Liver (tissue), 9 donors: ENCODE measurements around the gene PLEKHF1. TPM values are rescaled to one million over a fixed set of nuclear protein-coding genes. Genes with fewer than 3 reads are reported as not detected.

ENCODE experiments used
- DNase-seq: peaks from one replicate; pipeline ENCODE4 v3.0.0-alpha.2; 2017; ENCODE audit warnings: low spot score
- H3K27ac ChIP-seq, 2 donors: one replicate each; pipeline ENCODE4 v1.7.0; 2013; ENCODE audit warnings: inconsistent platforms in 2 of 2, low read length in 2 of 2, control low read depth in 1 of 2, low read depth in 1 of 2, mild to moderate bottlenecking in 1 of 2
- H3K27me3 ChIP-seq, 4 donors: one replicate each; pipeline versions ENCODE4 v1.6.1 to v1.7.0; 2013; ENCODE audit warnings: low read length in 3 of 4, inconsistent platforms in 1 of 4, mild to moderate bottlenecking in 1 of 4, moderate library complexity in 1 of 4; ENCODE audit not compliant: control insufficient read depth in 4 of 4, insufficient read depth in 4 of 4
- H3K36me3 ChIP-seq, 4 donors: one replicate each; pipeline versions ENCODE4 v1.6.1 to v1.7.0; 2013; ENCODE audit warnings: low read length in 3 of 4, mild to moderate bottlenecking in 3 of 4, low read depth in 1 of 4, moderate library complexity in 1 of 4; ENCODE audit not compliant: control insufficient read depth in 4 of 4, insufficient read depth in 3 of 4
- H3K4me1 ChIP-seq, 4 donors: one replicate each; pipeline versions ENCODE4 v1.6.1 to v1.7.0; 2013; ENCODE audit warnings: low read length in 3 of 4, mild to moderate bottlenecking in 3 of 4, moderate library complexity in 1 of 4; ENCODE audit not compliant: control insufficient read depth in 4 of 4, insufficient read depth in 4 of 4
- H3K4me3 ChIP-seq, 3 donors: one replicate each; pipeline versions ENCODE4 v1.6.1 to v1.7.0; 2013; ENCODE audit warnings: low read length in 3 of 3, control low read depth in 1 of 3, low read depth in 1 of 3, mild to moderate bottlenecking in 1 of 3
- H3K9ac ChIP-seq, 2 donors: one replicate each; pipeline ENCODE4 v1.7.0; 2013; ENCODE audit warnings: low read length in 2 of 2, mild to moderate bottlenecking in 2 of 2, moderate library complexity in 2 of 2, control low read depth in 1 of 2, low read depth in 1 of 2
- H3K9me3 ChIP-seq, 4 donors: one replicate each; pipeline versions ENCODE4 v1.6.1 to v1.7.0; 2013; ENCODE audit warnings: low read length in 3 of 4; ENCODE audit not compliant: control insufficient read depth in 4 of 4
- CTCF ChIP-seq: fragments of 150-350 bp; IDR thresholded peaks from 2 replicates; pipeline ENCODE4 v1.5.1; 2017; ENCODE audit warnings: improper control_type of control experiment, low read depth, low read length; ENCODE audit not compliant: missing input control
- EGR1 ChIP-seq, 2 donors: IDR thresholded peaks; 2 replicates each; pipeline ENCODE4 v1.6.1; 2016 to 2018; ENCODE audit warnings: antibody characterized with exemption in 2 of 2, low read depth in 2 of 2
- FOXA1 ChIP-seq: IDR thresholded peaks from 2 replicates; pipeline ENCODE4 v1.6.1; 2016; ENCODE audit warnings: antibody characterized with exemption
- FOXA2 ChIP-seq: IDR thresholded peaks from 2 replicates; pipeline ENCODE4 v1.6.1; 2016; ENCODE audit warnings: antibody characterized with exemption
- GABPA ChIP-seq, 2 donors: IDR thresholded peaks in 1 of 2; conservative IDR thresholded peaks in 1 of 2; 2 replicates each; pipeline ENCODE4 v1.6.1; 2016; ENCODE audit warnings: antibody characterized with exemption in 2 of 2, mild to moderate bottlenecking in 1 of 2, moderate library complexity in 1 of 2
- JUND ChIP-seq, 2 donors: IDR thresholded peaks; 2 replicates each; pipeline ENCODE4 v1.6.1; 2016; ENCODE audit warnings: antibody characterized with exemption in 2 of 2
- RAD21 ChIP-seq, 2 donors: IDR thresholded peaks; 2 replicates each; pipeline ENCODE4 v1.6.1; 2016; ENCODE audit warnings: antibody characterized with exemption in 2 of 2, mild to moderate bottlenecking in 2 of 2
- REST ChIP-seq: IDR thresholded peaks from 2 replicates; pipeline ENCODE4 v1.6.1; 2016; ENCODE audit warnings: antibody characterized with exemption, mild to moderate bottlenecking
- RXRA ChIP-seq, 2 donors: IDR thresholded peaks; 2 replicates each; pipeline ENCODE4 v1.6.1; 2017 to 2018; ENCODE audit warnings: antibody characterized with exemption in 2 of 2, mild to moderate bottlenecking in 1 of 2
- SP1 ChIP-seq: IDR thresholded peaks from 2 replicates; pipeline ENCODE4 v1.6.1; 2018; ENCODE audit warnings: antibody characterized with exemption, mild to moderate bottlenecking
- TAF1 ChIP-seq: conservative IDR thresholded peaks from 2 replicates; pipeline ENCODE4 v1.6.1; 2016; ENCODE audit warnings: antibody characterized with exemption, mild to moderate bottlenecking
- ZBTB33 ChIP-seq: IDR thresholded peaks from 2 replicates; pipeline ENCODE4 v1.6.1; 2016; ENCODE audit warnings: antibody characterized with exemption
- WGBS: extraction: QIAGEN DNeasy Blood & Tissue Kit; methylation state at CpG from one replicate; pipeline ENCODE4 v1.1.7; 2013; 5-methylcytosine and 5-hydroxymethylcytosine counted together
- polyA plus RNA-seq, 2 donors: library from polyadenylated mRNA; stranded (reverse) in 1 of 2; unstranded in 1 of 2; fragments of 200-250 nt in 1 of 2; fragments of >200 nt in 1 of 2; fragmentation: Nextera tagmentation in 1 of 2; extraction: Ambion mirVana in 1 of 2; gene quantifications; one replicate each; pipeline versions ENCODE4 v1.2.1 to v1.2.3, GENCODE V29; 2013 to 2015
- total RNA-seq, 2 donors: library from RNA; depleted of rRNA; stranded (reverse); fragments of >200 nt; gene quantifications; one replicate each; pipeline ENCODE4 v1.2.3, GENCODE V29; 2014
- TF ChIP-seq, protein P1 (sequence below): IDR thresholded peaks from 2 replicates; pipeline ENCODE4 v1.6.1; 2016; ENCODE audit warnings: antibody characterized with exemption
- TF ChIP-seq, protein P2 (sequence below): IDR thresholded peaks from 2 replicates; pipeline ENCODE4 v1.6.1; 2016; ENCODE audit warnings: antibody characterized with exemption
- donor health status: healthy.
- donor health status: healthy.
- donor health status: healthy.
- donor health status: healthy.
- donor health status: healthy.

PLEKHF1 gene
- total and polyA plus RNA-seq, 4 donors: 2.9 to 15.1 (median 8.9) TPM

DNA sequence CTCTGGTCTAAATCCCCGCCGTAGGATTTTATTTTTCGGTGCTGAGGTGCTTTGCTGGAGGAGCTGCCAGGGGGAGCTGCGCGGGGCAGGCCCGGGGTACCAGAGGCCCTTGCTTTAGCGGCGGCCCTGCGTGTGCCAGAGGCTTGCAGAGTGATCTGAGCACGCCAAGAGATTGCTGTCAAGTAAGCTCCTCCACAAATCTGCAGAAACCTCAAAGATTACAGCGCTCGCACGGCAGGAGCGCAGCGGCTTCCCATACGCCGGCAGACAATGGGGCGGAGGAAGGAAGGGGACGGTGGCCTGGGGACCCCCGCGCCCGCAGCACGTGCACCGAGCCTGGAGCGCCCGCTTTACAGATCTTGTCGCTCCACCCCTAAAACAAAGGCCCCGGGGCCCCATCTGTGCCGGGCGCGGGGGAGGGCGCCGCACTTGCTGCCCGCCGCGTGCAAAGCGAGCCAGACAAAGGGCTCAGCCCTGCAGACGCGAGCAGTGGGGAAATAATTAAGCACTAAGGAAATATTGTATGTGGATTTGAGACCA lies 58.9 kb downstream of the PLEKHF1 start:
- Histone ChIP-seq H3K4me1 (no peaks in the 10 kb centered on the region), H3K27ac (no peak overlapping the region), H3K27me3 (peaks cover 0 to 10% (median 4%) of the 10 kb centered on the region in 4 donors), H3K4me3 (peak overlapping the region in 1 of 3 donors; percentile 18), H3K9me3 (no peaks in the 10 kb centered on the region), H3K9ac (no peak overlapping the region), H3K36me3 (no peaks in the 10 kb centered on the region)
- TF ChIP-seq EGR1 (IDR thresholded peaks at IDR 0.05; ENCODE audit: low read depth in 2 of 2) (no peak), RXRA (IDR thresholded peaks at IDR 0.05) (no peak), ZBTB33 (no peak), JUND (IDR thresholded peaks at IDR 0.05) (no peak), FOXA1 (no peak), CTCF (no peak), REST (no peak), GABPA (IDR thresholded peaks at IDR 0.05 in 1 of 2, conservative IDR thresholded peaks at IDR 0.05 in 1 of 2) (no peak), RAD21 (IDR thresholded peaks at IDR 0.05) (no peak), SP1 (no peak), FOXA2 (no peak), TAF1 (no peak)
- TF ChIP-seq, protein P1, sequence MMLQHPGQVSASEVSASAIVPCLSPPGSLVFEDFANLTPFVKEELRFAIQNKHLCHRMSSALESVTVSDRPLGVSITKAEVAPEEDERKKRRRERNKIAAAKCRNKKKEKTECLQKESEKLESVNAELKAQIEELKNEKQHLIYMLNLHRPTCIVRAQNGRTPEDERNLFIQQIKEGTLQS: no peak
- TF ChIP-seq, protein P2, sequence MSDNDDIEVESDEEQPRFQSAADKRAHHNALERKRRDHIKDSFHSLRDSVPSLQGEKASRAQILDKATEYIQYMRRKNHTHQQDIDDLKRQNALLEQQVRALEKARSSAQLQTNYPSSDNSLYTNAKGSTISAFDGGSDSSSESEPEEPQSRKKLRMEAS: no peak
- DNase-seq: no peak
- 8% methylated on average over 39 of the region's 39 CpGs for WGBS

DNA sequence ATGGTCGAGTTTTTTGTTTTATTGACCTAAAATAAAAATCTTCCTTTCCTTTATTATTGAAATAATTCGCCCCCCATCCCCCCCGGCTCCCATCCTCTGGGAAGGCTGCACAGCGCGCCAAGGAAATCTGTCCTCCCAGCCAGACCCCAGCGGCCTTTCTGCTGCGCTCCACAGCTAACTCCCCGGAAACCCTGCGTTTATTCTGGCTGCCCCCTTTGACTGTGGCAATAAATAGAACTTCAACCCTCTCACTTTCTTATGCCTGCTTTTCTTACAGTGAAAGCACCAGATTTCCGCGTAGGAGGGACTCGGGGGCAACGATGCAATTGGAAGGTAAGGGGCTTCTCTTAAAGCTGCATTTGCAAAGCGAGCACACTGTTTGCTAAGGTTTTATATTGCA lies 59.5 kb downstream of the PLEKHF1 start:
- H3K4me3 ChIP-seq: no peak overlapping the region

More for the DNA sequence above, 59.5 kb downstream of the PLEKHF1 start:
- Histone ChIP-seq H3K9me3 (no peaks in the 10 kb centered on the region), H3K9ac (no peak overlapping the region), H3K36me3 (no peaks in the 10 kb centered on the region), H3K27me3 (peaks cover 0 to 10% (median 4%) of the 10 kb centered on the region in 4 donors), H3K27ac (no peak overlapping the region), H3K4me1 (no peaks in the 10 kb centered on the region)
- no peak for TF ChIP-seq ZBTB33
- 55% methylated on average over 14 of the region's 14 CpGs for WGBS
- no peak for DNase-seq
